HG03064 (cell line): ENCODE results near the gene RACGAP1.

Experiments
- ATAC-seq: cut with Tn5 transposase; IDR thresholded peaks from one replicate; pipeline ENCODE4 v1.9.1; 2021; ENCODE audit warnings: low read depth; ENCODE audit not compliant: unreplicated experiment

RACGAP1 gene

DNA sequence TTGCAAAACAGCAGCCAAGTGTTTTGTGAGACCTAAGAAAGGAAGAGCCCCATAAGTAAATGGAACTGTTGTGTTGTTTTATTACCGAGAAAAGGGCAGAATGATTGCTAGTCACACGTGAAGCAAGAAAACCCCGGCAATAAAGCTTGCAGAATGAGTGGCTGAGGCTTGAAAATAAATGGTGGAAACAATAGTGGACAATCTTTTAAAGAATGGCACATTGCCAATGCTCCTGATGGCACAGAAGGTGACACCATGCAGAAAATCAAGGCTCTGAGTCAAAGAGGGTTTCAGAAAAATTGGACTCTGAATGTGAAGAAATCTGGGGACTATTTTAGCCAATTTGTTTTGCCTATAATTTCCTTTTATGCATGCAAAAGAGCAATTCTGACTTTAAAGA is 78.8 kb downstream of the RACGAP1 start:
- no peak for ATAC-seq

- no peak for ATAC-seq
Observed at GRCh38 chr12:49946086-49946485, 79.2 kb downstream of the RACGAP1 start.

DNA sequence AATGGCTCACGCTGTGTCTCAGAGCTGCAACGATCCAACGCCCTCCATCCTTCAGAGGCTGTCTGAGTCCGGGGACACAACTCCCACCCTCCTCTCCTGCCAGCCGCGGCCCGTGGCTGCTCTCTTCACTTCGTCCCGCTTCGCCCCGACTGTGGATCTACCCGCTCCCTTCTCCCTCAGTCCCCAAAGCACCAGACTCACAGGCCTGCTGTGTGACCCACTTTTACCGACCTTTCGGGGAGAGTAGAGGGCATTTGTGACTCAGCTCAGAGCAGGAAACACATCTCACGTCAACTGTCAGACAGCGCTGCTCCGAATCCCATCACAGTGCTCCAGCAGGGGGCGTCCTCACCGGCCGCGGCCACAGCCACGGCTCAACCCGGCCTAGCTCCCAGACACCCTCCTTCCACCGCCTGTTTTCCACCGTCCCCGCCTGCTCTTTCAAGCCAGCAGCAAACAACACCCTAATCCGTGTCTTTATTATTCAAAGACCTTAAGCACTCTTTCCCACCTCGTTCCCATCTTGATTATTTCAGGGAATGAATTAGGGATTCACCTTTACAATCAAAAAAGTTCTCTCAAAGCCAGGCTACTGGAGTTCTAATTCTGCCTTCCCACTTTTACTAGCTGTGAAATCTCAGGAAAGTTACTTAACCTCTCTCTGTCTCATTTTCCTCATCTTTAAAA is 79.8 kb downstream of the RACGAP1 start:
- ATAC-seq = no peak

DNA sequence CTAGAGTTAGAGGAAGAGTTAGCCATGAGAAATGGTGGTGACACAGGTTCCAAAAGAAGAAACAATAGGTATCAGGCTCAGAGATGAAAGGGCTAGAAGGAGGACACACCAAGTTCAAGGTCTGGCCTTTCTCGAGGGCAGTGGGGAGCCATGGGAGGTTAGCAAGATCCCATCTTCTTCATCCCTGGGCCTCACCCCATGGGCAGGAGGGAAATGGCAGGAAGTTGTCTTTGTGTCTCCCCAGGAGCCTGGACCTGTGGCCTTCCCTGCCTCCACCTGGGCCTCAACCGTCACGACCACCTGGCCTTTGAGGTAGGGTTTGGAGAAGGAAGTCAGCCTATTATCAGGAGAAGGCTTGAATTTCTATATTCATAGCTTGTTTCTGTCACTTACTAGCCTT is 80.6 kb downstream of the RACGAP1 start:
- no peak for ATAC-seq

- no peak for ATAC-seq
Observed at GRCh38 chr12:49944046-49944445, 81.2 kb downstream of the RACGAP1 start.

DNA sequence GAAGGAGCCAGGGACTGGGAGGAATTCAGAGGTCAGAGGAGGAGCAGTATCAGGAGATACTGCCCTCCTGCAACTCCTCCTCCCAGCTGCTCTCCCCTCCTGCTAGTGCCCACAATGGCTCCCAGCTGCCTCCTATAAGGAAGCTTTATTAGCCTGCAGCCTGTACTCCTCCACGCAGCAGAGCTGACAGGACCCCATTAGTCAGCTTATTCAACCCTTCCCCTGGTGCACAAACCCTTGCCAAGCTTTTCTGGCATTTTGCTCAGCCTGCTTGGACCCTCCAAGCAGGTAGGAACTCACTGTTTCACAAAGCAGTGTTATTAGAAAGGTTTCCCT is 81.7 kb downstream of the RACGAP1 start:
- ATAC-seq = no peak

DNA sequence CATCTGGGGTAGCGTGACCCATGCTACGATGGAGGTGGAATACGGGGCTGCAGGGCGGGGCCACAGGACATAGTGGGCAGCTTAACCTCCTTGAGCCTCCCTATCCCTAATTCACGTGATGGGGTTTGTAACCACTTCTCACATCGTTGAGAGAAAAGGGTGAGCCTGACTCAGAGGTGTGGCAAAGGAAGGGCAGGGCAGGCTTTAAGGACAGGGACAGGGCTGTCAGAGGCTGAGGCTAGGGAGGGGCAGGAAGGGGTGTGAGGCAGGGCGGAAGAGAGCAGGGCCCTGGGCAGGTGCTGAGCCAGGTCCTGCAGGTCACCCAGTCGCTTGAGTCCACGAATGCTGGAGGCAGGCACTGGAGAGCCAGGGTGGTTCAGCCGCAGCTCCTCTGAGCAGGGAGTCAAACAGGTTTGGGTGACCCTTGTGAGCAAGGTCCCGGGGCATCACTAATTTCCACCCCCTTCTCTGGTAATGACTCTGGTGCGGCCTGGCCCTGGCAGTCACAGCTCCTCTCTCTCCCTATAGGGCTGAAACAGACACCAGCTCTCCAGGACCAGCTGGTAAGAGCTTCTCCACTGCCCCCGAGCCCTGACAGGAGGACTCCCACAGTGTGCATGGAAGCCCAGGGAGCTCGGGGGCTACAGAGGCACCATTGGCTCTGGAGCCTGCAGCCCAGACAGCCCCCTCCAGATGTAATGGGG is 82.2 kb downstream of the RACGAP1 start:
- no peak for ATAC-seq

DNA sequence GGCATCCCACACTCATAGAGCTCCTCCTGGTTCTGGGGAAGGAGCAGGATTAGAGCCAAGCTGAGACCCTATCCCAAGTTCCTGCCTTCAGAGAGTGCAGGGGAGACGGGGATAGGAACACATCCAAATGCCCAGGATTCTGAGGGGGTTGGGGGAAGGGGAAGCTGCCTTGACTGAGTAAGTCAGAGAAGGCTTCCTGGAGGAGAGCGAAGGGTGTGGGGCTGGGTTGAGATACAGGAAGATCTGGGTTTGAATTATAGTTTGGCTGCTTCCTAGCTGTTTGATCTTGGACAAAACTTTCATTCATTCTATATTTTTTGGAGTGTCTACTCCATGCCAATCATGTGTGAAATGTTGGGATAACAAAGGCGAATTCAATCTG is 82.8 kb downstream of the RACGAP1 start:
- no peak for ATAC-seq

GRCh38 chr12:49941556-49942511 is 83.5 kb downstream of the RACGAP1 start:
- no peak for ATAC-seq

DNA sequence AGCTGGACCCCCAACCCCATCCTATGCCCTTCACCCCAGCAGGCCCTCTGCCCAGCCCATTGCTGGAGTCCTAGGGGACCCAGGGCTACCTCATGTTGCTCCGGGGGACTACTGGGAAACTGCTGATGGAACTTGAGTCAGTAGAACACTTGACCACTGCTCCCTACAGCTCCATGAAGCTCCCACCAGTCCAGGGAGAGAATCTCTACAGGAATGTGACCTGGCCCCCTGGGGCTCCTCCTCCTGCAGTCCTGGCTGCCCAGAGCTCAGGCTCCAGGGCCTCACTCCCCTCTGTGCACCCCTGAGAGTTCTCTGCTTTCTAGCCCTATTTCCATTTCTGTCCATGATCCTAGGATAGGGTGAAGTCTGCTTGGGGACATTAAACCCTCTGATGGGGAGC is 85.6 kb downstream of the RACGAP1 start:
- no peak for ATAC-seq

DNA sequence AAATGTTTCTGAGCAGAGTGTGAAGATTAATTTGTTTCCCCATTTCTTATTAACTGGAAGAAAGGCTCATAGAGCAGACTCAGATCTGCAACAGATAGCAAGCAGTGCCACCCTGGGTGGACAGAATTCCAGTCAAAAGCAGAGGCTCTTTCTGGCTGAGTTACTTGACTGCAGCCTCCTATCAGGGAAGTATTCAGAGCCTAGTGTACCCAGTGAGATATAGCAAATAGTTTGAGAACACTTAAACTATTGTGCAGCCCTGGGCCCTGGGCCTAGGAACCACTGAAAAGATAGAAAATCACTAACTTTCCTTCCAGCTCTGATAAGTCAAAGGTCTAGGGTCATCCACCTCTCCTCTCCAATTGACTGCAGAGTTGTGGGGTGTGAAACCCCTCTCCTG is 86.0 kb downstream of the RACGAP1 start:
- ATAC-seq = no peak
